GM19397 (cell line): ENCODE data around the gene PLCL1.
A peak's percentile ranks its signal among the peaks of the same experiment; 100 is the strongest.

Experiments
- ATAC-seq: cut with Tn5 transposase; IDR thresholded peaks from one replicate; pipeline ENCODE4 v1.9.1; 2021; ENCODE audit warnings: mild to moderate bottlenecking, moderate library complexity; ENCODE audit not compliant: unreplicated experiment

Gene PLCL1

GRCh38 chr2:197804049-197804757, at the start of gene PLCL1:
Gene PLCL1, plus strand, starts transcription at chr2:197804593.
- ATAC-seq, result peak; percentile 100

- ATAC-seq, result no peak
Observed at GRCh38 chr2:197759013-197759412, 45.4 kb upstream of the PLCL1 start.

GRCh38 chr2:197759625-197760292, 44.6 kb upstream of the PLCL1 start:
- no peak for ATAC-seq

GRCh38 chr2:197760293-197760657, 44.1 kb upstream of the PLCL1 start:
- ATAC-seq, result no peak

- ATAC-seq, result no peak
Observed at GRCh38 chr2:197777823-197778407, 26.5 kb upstream of the PLCL1 start.

GRCh38 chr2:197779261-197779660, 25.1 kb upstream of the PLCL1 start:
- no peak for ATAC-seq

- ATAC-seq, result no peak
Observed at GRCh38 chr2:197782126-197782525, 22.3 kb upstream of the PLCL1 start.

GRCh38 chr2:197784956-197785941, 19.1 kb upstream of the PLCL1 start, which contains the start of gene BOLL:
Gene BOLL, minus strand, starts transcription at chr2:197785319. Its CDS starts 3,469 bp downstream, at chr2:197781850.
- no peak for ATAC-seq

- peak; percentile 76 for ATAC-seq
Observed at GRCh38 chr2:197786010-197786877, 18.1 kb upstream of the PLCL1 start.

- ATAC-seq, result no peak
Observed at GRCh38 chr2:197793456-197793855, 10.9 kb upstream of the PLCL1 start.

- no peak for ATAC-seq
Observed at GRCh38 chr2:197795277-197795676, 9.1 kb upstream of the PLCL1 start.

GRCh38 chr2:197798187-197798586, 6.2 kb upstream of the PLCL1 start:
- no peak for ATAC-seq

GRCh38 chr2:197799068-197799467, 5.3 kb upstream of the PLCL1 start:
- ATAC-seq, result no peak

- no peak for ATAC-seq
Observed at GRCh38 chr2:197800091-197800490, 4.3 kb upstream of the PLCL1 start.

- no peak for ATAC-seq
Observed at GRCh38 chr2:197801033-197801432, 3.4 kb upstream of the PLCL1 start.

GRCh38 chr2:197803033-197803444, 1.4 kb upstream of the PLCL1 start:
- no peak for ATAC-seq

GRCh38 chr2:197804758-197805714, 643 bp downstream of the PLCL1 start:
- peak; percentile 30 for ATAC-seq

GRCh38 chr2:197805715-197806633, 1.6 kb downstream of the PLCL1 start:
- no peak for ATAC-seq
